Mesodermal cell (in vitro differentiated cells): ENCODE measurements around the gene ARID4B.
A peak's percentile ranks its signal among the peaks of the same experiment; 100 is the strongest.

Experiments used
- H3K27ac ChIP-seq: 2 replicates; pipeline ENCODE4 v1.7.0; 2013; ENCODE audit warnings: mild to moderate bottlenecking, low read depth, low read length, moderate library complexity; ENCODE audit not compliant: severe bottlenecking
- H3K36me3 ChIP-seq: 2 replicates; pipeline ENCODE4 v1.7.1; 2013; ENCODE audit warnings: mild to moderate bottlenecking, low read length, moderate library complexity; ENCODE audit not compliant: control insufficient read depth, insufficient read depth
- H3K4me1 ChIP-seq: one replicate; pipeline ENCODE4 v1.7.1; 2013; ENCODE audit warnings: mild to moderate bottlenecking, low read length; ENCODE audit not compliant: insufficient read depth, control insufficient read depth, poor library complexity, severe bottlenecking
- H3K4me3 ChIP-seq: 2 replicates; pipeline ENCODE4 v1.7.0; 2013; ENCODE audit warnings: low read length, control low read depth, mild to moderate bottlenecking; ENCODE audit not compliant: insufficient read depth, poor library complexity, severe bottlenecking; ENCODE audit errors: extremely low read depth
- H3K9me3 ChIP-seq: 2 replicates; pipeline ENCODE4 v1.7.1; 2013; ENCODE audit warnings: mild to moderate bottlenecking, low read length, moderate library complexity; ENCODE audit not compliant: control insufficient read depth
- WGBS, 2 experiments: methylation state at CpG; one replicate each; pipeline ENCODE4 v1.1.5; 2013; ENCODE audit warnings: missing lambda C conversion rate in 2 of 2; ENCODE audit not compliant: insufficient coverage in 2 of 2; 5-methylcytosine and 5-hydroxymethylcytosine counted together

The ARID4B gene

DNA sequence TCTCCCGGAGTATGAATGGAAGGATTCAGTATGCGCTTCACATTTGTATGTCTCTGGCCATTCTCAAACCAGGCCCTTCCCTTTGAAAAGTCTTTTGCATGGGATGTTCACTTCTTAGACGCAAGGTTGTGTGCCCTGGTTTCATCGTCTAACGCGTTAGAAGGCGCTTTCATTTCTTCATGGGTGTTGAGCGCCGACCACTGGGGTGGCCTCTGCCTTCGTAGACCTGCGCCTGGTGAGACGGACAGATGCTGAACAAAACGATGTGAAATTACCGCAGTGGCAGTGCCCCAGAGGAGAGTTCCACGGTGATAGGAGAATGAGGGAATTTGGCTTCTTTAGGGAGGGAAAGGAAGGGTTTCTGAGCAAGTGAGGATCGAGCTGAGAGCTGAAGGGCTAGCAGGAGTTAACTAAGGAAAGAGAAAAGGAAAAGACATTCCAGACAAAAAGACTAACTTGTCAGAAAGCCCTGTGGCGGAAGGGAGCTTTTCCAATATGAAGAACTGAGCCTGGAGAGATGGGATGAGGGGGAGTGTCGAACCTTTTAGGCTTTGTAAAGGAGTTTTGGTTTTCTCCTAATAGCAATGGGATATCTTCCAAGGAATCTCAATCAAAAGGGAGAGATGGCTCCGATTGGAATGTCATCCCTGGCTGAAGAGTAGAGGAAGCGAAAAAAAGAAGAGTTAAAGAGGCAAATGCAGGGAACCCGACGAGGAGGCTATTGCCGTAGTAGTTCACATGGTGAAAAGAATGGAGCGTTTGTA, 1.3 kb upstream of the ARID4B start:
- H3K9me3 ChIP-seq, result no peaks in the 10 kb centered on the region
- H3K27ac ChIP-seq, result peak overlapping the region; percentile 97
- H3K4me3 ChIP-seq, result peak overlapping the region; percentile 94
- peaks cover 9% of the 10 kb centered on the region for H3K4me1 ChIP-seq
- no peaks in the 10 kb centered on the region for H3K36me3 ChIP-seq
- 5 to 6% methylated on average over 24 of the region's 24 CpGs for WGBS, 2 experiments

DNA sequence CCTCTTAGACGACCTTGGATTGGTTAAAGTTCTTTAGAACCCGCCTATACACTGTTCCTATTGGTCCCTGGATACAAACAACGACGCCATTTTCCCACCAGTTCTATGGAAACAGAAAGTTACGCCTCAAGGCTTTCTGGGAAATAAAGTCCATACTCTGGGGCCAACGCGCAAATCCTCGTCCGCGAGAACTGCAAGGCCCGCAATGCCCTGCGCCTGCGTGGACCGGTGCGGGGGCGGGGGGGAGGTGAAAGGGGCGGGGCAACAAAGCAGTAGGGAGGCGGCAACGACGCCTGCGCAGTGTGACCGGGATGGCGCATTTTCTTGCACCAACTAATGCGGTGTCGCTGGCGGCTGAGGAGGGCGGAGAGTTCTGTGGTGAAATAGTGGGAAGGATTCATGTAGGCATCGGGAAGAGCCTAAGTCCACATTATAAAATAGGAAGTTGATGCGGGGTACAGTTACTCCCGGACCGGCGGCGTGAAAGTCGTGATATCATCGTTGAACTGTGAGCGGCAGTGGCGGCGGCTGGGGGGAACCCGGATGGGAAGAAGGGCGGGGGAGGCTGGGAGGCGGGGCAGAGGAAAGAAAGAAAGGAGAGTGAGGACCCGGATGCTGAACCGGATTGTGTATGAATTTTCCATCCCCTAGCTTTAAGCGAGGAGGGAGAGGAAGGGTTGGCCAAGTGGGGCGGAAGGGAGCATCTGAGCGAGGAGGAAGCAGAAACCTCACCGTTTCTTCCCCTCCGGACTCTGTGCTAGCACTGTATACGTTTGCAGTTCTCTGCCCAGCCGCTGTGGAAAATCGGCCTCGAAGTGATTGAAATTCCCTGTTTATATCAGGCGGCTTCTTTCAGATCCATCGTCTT, 526 bp upstream of the ARID4B start, which contains the start of gene GGPS1:
TSS of gene GGPS1 (plus strand) at position 300 of the 868 bp plus-strand sequence. CDS start 6,695 bp downstream, outside the sequence.
- peak within 1 kb of the TSS; percentile 97 for H3K27ac ChIP-seq
- H3K4me1 ChIP-seq, result peaks cover 9% of the 10 kb centered on the region
- peaks cover 6% of the 10 kb centered on the region for H3K36me3 ChIP-seq
- peak within 1 kb of the TSS; percentile 94 for H3K4me3 ChIP-seq
- no peaks in the 10 kb centered on the region for H3K9me3 ChIP-seq
- WGBS, 2 experiments, result 0% methylated on average over 37 to 47 of the region's 54 CpGs

DNA sequence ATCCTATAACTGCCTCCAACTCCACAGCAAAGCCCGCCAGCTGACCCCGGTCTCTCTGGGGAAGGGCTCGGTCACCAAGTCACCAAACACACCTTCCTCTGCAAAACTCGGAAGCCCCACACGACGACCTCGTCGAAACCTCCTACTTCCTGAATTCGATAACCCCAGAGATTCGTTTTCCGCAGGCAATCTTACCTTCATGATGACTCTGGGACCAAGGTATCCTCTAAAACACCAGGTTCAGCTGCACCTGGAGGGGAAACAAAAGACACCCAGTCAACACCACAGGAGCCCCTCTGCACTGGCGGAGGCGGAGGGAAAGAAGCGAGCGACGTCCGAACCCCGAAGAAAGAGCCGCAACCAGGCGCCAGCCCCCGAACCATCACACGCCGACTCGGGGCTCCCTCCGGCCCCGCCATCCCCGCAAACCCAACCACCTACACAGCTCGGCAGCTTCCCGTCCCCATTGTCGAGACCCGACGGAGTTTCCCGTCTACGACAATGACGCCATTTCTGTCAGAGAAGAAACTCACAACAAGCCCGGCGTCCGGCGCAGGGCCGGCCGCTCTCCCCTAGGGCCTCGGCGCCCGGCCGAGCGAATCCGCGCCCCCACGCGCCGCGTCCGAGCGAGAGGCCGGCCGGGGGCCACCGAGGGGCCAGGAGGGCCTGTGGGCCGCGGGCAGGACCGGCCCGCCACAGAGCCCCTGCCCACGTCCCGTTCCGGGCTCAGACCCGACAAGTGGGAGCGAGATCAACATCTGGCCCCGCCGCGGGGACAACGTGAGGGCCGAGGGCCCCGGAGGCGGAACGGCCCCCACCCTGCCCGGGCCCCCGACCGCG, 1.0 kb downstream of the ARID4B start:
- Histone ChIP-seq H3K4me1 (peaks cover 9% of the 10 kb centered on the region), H3K9me3 (no peaks in the 10 kb centered on the region), H3K4me3 (peak overlapping the region; percentile 94), H3K27ac (peak overlapping the region; percentile 92), H3K36me3 (peaks cover 22% of the 10 kb centered on the region)
- 0% methylated on average over 36 to 69 of the region's 78 CpGs for WGBS, 2 experiments

DNA sequence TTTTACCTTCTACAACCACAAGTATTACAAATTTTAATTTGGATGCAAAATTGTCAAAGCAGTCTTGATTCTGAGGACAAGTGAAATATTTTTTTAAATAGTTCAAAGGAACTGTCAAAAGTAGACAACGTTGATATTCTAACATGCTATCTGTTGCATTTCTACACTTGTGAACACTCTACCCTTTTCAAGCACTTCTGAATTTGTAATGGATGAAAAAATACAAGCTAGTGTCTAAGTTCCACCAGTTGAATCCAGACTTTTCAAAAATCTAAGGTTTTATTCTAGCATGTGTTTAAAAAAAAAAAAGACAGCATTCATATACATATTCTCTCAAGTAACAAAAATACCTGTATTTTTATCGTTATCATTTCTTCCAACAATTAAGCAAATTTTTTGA, 2.1 kb downstream of the ARID4B start:
- WGBS, 2 experiments, result 80 to 88% methylated on average over 1 of the region's 2 CpGs
- Histone ChIP-seq H3K9me3 (no peaks in the 10 kb centered on the region), H3K4me3 (peak overlapping the region; percentile 94), H3K27ac (no peak overlapping the region), H3K4me1 (peaks cover 4% of the 10 kb centered on the region), H3K36me3 (peaks cover 33% of the 10 kb centered on the region)

DNA sequence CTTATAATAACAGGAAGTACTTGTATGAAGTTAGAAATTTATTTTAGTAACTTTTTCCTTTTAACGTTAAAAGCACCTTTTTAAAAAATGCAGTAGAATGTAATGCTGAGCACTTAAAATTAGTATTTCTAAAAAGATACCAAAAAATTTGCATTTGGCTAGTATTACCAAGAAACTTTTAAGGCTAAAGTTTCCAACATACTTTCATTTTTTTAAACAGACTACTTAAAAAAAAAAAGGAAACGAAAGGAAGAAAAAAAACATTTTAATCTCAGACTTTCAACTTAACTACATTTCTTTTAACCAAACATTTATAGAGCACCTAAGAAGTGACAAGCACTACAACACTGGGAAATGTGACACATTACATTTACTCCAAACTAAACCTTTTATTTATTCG, 2.8 kb downstream of the ARID4B start:
- no peaks in the 10 kb centered on the region for H3K9me3 ChIP-seq
- 70 to 100% methylated on average over 1 to 2 of the region's 3 CpGs for WGBS, 2 experiments
- peaks cover 4% of the 10 kb centered on the region for H3K4me1 ChIP-seq
- H3K36me3 ChIP-seq, result peaks cover 40% of the 10 kb centered on the region
- no peak overlapping the region for H3K4me3 ChIP-seq
- H3K27ac ChIP-seq, result no peak overlapping the region

DNA sequence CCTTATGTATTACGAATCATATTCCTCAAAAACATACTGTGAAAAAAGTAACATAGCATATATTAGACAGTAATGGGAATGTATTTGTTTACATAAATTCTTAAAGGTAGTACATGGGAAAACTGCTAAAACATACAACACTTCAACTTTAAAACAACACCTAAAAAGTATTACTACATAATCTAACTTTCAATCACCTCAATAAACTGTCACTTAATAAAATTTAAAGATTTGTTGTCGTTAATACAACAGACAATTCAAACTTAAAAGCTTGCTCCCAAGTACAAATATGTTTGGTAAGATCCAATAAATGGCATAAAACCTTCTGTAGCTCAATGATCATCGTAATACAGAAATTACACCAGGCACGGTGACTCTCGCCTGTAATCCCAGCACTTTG, 3.7 kb downstream of the ARID4B start:
- H3K4me1 ChIP-seq, result peaks cover 4% of the 10 kb centered on the region
- WGBS, 2 experiments, result 96 to 100% methylated on average over 3 of the region's 5 CpGs
- no peak overlapping the region for H3K4me3 ChIP-seq
- no peak overlapping the region for H3K27ac ChIP-seq
- peaks cover 46% of the 10 kb centered on the region for H3K36me3 ChIP-seq
- no peaks in the 10 kb centered on the region for H3K9me3 ChIP-seq

DNA sequence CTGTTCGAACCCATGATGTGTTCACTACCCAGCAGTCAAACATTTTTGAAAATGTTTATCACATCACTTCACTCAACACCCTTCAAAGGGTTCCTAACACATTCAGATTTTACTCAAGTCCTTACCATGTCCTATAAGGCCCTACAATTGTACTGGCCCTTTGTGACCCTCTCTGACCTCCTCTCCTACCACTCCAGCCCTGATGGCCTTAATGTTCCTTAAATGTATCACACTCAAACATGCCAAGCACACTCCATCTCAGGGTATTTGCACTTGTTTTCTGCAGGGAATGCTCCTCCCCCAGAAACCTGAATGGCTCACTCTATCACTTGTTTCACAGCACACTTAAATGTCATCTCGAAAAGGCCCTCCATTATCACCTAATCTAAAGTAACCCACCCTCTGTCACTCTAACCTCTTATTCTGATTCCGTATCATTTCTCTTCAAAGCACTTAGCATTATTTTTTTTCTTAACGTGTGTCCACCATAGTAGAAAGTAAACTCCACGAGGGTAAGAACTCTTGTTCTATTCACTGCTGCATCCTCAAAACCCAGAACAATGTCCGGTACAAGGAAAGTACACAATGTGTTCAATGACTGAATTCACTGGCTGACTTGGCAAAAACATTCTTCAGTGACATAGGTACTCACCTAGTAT, 7.3 kb downstream of the ARID4B start:
- Histone ChIP-seq H3K4me1 (peaks cover under 1% of the 10 kb centered on the region), H3K36me3 (peaks cover 63% of the 10 kb centered on the region), H3K9me3 (no peaks in the 10 kb centered on the region), H3K27ac (no peak overlapping the region), H3K4me3 (no peak overlapping the region)
- 92 to 97% methylated on average over 5 to 6 of the region's 6 CpGs for WGBS, 2 experiments

DNA sequence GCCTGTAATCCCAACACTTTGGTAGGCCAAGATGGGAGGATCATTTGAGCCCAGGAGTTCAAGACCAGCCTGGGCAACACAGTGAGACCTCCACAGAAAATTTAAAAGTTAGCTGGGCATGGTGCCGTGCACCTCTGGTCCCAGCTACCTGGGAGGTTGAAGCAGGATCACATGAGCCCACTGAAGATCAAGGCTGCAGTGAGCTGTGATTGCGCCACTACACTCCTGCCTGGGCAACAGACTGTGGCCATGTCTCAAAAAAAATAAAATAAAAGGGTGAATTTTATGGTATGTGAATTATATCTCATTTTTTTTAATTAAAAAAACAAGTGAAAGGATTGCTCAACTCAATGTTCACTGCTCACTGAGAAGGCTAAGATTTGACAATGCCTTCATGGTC, 8.7 kb downstream of the ARID4B start:
- Histone ChIP-seq H3K9me3 (no peaks in the 10 kb centered on the region), H3K27ac (no peak overlapping the region), H3K36me3 (peaks cover 63% of the 10 kb centered on the region), H3K4me3 (no peak overlapping the region), H3K4me1 (no peaks in the 10 kb centered on the region)
- 86 to 97% methylated on average over 1 to 2 of the region's 2 CpGs for WGBS, 2 experiments

DNA sequence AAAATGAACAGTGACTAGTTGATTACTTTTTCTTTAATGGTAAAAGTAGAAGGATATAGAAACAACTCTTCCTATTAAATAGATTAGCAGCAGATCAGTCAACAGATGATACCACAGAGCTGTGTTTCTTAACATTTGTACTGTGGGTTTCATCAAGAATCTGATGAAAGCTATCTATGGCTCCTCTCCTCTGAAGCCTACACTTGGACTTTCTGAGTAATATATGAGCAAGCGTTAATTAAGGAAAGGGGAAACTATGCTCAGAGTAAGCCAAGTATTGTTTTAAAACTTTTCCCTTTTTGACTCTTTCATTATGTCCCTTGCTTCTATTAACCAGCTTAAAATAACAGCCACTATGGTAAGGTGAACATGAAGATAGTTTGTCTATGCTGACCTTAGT, 10.8 kb downstream of the ARID4B start:
- H3K36me3 ChIP-seq, result peaks cover 53% of the 10 kb centered on the region
- no peaks in the 10 kb centered on the region for H3K9me3 ChIP-seq
- H3K4me1 ChIP-seq, result no peaks in the 10 kb centered on the region
- no peak overlapping the region for H3K27ac ChIP-seq
- no peak overlapping the region for H3K4me3 ChIP-seq
- no CpG with 5 or more reads among the region's 1 CpG for WGBS, 2 experiments

DNA sequence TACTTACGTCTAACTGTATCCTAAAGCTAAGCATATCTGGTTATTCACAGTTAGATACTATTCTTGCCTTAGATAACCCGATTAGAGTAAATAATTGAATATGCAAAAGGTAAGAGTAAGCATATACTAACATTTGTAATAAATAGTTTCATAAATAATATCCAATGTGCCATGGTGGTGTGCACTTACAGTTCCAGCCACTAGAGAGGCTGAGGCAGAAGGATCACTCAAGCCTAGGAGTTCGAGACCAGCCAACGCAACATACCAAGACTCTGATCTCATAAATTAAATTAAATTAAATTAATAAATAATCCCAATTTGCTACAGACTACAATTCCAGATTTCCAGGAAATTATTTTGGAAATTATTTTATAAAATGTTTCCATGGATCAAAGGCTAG, 12.2 kb downstream of the ARID4B start:
- H3K4me1 ChIP-seq, result no peaks in the 10 kb centered on the region
- H3K4me3 ChIP-seq, result no peak overlapping the region
- H3K36me3 ChIP-seq, result peaks cover 48% of the 10 kb centered on the region
- 80% methylated on average over 1 of the region's 4 CpGs; no CpG with 5 or more reads in 1 of the 2 experiments for WGBS, 2 experiments
- H3K27ac ChIP-seq, result no peak overlapping the region
- H3K9me3 ChIP-seq, result no peaks in the 10 kb centered on the region
